Left ventricle myocardium inferior (tissue), 1 donor: Measurements from ENCODE around the gene WFDC1. TPM values are rescaled to one million over a fixed set of nuclear protein-coding genes. Genes with fewer than 3 reads are reported as not detected.

ENCODE experiments used
- DNase-seq: peaks from one replicate; pipeline ENCODE4 v3.0.0-alpha.2; 2020
- H3K27ac ChIP-seq: fragments of 200-600 bp; replicated peaks from 2 replicates; pipeline ENCODE4 v1.8.0; 2021
- H3K27me3 ChIP-seq: fragments of 200-600 bp; 2 replicates; pipeline ENCODE4 v1.8.0; 2021; ENCODE audit warnings: low read depth
- H3K36me3 ChIP-seq: fragments of 200-600 bp; 2 replicates; pipeline ENCODE4 v1.8.0; 2021
- H3K4me1 ChIP-seq: fragments of 200-600 bp; 2 replicates; pipeline ENCODE4 v1.8.0; 2021
- H3K4me3 ChIP-seq: fragments of 200-600 bp; 2 replicates; pipeline ENCODE4 v1.8.0; 2021; ENCODE audit warnings: mild to moderate bottlenecking, moderate library complexity
- H3K9me3 ChIP-seq: fragments of 200-600 bp; replicated peaks from 2 replicates; pipeline ENCODE4 v1.8.0; 2021
- intact Hi-C: fragments of 100-400 bp; cut with micrococcal nuclease; formaldehyde crosslinking; loops from one replicate; pipeline ENCODE4 v1.11.0; 2022
- total RNA-seq: library from RNA; stranded (reverse); fragmentation: NEBNext Ultra II Directional; extraction: Animal tissue kit (Norgen Biotek cat#: 25700); gene quantifications from one replicate; pipeline ENCODE4 v1.2.1, GENCODE V29; 2021
- TF ChIP-seq, protein P1 (sequence below): fragments of 200-600 bp; IDR thresholded peaks from 2 replicates; pipeline ENCODE4 v1.8.0; 2021; ENCODE audit warnings: antibody characterized with exemption, mild to moderate bottlenecking, borderline replicate concordance
- donor health status: DM: no; HTN: yes; CAD: no; lungs with severe emphysema.

The WFDC1 gene
- total RNA-seq, 1 donor from 2014 or later, result 1.3 TPM

DNA sequence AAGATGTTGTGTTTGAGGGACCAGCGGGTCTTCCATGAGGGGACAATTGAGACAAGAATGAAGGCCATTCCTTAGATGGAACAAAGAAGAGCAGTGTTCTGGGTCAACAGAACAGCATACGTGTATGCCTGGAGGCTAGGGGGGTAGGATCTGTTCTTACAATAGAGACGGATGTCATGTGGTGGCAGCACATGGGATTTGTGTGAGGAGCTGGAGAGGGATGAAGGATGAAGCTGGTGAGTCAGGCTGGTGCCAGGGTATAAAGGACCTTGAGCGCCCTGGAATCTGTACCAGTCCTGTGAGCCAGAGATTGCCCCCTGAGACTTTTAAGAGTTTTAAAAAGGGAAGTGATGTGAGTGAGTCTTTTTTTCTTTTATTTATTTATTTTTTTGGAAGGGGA is 22.8 kb upstream of the WFDC1 start:
- TF ChIP-seq, protein P1, sequence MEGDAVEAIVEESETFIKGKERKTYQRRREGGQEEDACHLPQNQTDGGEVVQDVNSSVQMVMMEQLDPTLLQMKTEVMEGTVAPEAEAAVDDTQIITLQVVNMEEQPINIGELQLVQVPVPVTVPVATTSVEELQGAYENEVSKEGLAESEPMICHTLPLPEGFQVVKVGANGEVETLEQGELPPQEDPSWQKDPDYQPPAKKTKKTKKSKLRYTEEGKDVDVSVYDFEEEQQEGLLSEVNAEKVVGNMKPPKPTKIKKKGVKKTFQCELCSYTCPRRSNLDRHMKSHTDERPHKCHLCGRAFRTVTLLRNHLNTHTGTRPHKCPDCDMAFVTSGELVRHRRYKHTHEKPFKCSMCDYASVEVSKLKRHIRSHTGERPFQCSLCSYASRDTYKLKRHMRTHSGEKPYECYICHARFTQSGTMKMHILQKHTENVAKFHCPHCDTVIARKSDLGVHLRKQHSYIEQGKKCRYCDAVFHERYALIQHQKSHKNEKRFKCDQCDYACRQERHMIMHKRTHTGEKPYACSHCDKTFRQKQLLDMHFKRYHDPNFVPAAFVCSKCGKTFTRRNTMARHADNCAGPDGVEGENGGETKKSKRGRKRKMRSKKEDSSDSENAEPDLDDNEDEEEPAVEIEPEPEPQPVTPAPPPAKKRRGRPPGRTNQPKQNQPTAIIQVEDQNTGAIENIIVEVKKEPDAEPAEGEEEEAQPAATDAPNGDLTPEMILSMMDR, result no peak
- no peaks in the 10 kb centered on the region for H3K4me1 ChIP-seq
- no peaks in the 10 kb centered on the region for H3K36me3 ChIP-seq
- H3K4me3 ChIP-seq, result no peak overlapping the region
- no peaks in the 10 kb centered on the region for H3K9me3 ChIP-seq
- no peak overlapping the region for H3K27ac ChIP-seq
- no peak for DNase-seq
- peaks cover 38% of the 10 kb centered on the region for H3K27me3 ChIP-seq
- intact Hi-C loops, result no loop called here

DNA sequence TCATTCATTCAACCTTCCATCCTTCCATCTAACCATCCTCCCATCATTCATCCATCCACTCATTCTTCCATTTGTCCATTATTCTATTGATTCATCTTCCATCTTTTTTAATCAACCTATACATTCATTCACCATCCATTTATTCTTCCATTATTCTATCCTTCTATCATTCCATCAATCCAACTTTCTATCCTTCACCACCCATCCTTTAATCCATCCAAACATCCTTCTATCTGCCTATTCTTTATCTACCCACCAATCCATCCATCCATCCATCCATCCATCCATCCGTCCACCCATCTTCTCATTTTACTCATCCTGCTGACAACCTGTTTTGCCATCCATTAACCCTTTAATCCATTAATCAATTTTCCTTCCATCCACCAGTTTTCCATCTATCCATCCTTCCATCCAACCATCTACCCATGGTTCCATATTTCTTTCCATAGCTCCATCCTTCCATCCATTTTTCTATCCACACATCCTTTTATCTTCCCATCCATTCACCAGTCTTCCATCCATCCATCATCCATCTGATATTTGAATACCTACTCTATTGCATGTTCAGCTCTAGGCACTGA is 21.8 kb upstream of the WFDC1 start:
- Histone ChIP-seq H3K9me3 (no peaks in the 10 kb centered on the region), H3K4me3 (no peak overlapping the region), H3K36me3 (no peaks in the 10 kb centered on the region), H3K27me3 (peaks cover 38% of the 10 kb centered on the region), H3K4me1 (no peaks in the 10 kb centered on the region), H3K27ac (no peak overlapping the region)
- DNase-seq, result no peak
- TF ChIP-seq, protein P1, result no peak
- intact Hi-C loops, result no loop called here

DNA sequence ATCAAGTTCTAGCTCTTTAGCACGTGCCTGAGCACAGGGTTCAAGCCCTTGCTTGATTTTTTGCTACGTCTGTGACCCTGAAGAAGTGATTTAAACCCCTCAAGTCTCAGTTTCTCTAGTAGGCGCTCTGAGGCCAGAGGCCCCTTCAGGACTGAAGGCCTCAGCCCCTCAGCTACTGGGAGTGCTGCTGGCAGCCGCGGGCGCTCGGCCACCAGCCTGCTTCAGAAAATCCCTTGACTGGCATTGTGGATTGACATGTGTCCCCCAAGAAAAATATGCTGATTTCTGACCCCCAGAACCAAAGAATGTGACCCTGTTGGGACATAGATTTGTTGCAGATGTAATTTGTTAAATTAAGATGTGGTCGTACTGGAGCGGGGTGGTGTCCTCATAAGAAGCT is 20.2 kb upstream of the WFDC1 start:
- Histone ChIP-seq H3K4me3 (no peak overlapping the region), H3K4me1 (no peaks in the 10 kb centered on the region), H3K27me3 (peaks cover 38% of the 10 kb centered on the region), H3K36me3 (no peaks in the 10 kb centered on the region), H3K27ac (no peak overlapping the region), H3K9me3 (no peaks in the 10 kb centered on the region)
- TF ChIP-seq, protein P1, result no peak
- no peak for DNase-seq
- intact Hi-C loops, result no loop called here

DNA sequence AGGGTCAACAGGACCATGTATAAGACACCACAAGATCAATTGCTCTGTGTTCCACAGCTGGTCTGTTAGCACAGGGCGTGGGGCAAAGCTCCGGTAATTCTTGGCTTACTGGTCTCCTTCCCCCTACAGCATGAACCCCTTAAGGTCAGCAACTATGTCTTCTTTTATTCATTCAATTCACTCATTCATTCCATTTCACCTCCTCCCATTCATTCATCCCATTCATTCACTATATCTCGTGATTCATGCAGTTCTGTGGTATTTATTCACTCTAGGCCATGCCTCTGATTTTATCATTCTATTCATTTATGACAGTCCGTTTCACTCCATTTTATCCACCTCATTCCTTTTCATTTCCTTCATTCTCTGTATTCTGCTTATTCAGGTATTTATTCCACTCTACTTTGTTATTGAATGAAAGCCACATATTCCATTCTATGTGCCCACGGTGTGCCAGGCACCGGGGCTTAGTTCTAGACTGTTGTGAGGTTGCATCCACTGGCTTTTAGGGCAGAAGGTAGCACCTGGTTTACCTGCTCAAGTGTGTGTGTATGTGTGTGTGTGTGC is 19.0 kb upstream of the WFDC1 start:
- intact Hi-C loops, result loop anchor here (2.0 kb wide), 1 partner anchor 209 kb away; no protein-coding TSS in a partner anchor
- Histone ChIP-seq H3K27ac (no peak overlapping the region), H3K4me1 (no peaks in the 10 kb centered on the region), H3K9me3 (no peaks in the 10 kb centered on the region), H3K27me3 (peaks cover 29% of the 10 kb centered on the region), H3K36me3 (no peaks in the 10 kb centered on the region), H3K4me3 (no peak overlapping the region)
- TF ChIP-seq, protein P1, result no peak
- no peak for DNase-seq

DNA sequence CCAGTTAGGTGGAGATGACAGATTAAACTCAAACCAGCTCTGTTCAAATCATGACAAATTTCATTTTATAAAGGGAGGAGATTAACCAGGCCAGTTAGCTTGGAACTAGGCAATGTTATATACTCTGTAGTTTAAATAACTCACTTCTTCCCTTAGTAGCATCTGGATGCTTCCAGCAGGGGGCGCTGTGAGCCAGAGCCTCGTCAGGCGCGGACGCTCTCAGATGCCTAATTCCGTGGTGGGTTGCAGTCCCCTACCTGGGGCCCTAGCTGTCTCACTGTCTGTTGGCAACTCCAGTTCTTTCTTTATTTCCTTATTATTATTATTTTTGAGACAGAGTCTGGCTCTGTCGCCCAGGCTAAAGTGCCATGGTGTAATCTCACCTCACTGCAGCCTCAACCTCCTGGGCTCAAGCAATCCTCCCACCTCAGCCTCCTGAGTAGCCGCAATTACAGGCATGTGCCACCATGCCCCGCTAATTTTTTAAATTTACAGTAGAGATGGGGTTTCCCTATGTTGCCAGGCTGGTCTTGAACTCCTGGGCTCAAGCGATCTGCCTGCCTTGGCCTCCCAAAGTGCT is 17.3 kb upstream of the WFDC1 start:
- Histone ChIP-seq H3K36me3 (no peaks in the 10 kb centered on the region), H3K4me3 (no peak overlapping the region), H3K4me1 (no peaks in the 10 kb centered on the region), H3K27ac (no peak overlapping the region), H3K9me3 (no peaks in the 10 kb centered on the region), H3K27me3 (peaks cover 23% of the 10 kb centered on the region)
- TF ChIP-seq, protein P1, result peak; percentile 92
- intact Hi-C loops, result loop anchor here (2.0 kb wide), 1 partner anchor 207 kb away; no protein-coding TSS in a partner anchor
- peak; percentile 64 for DNase-seq
